Progenitor cell of endocrine pancreas (in vitro differentiated cells): ENCODE measurements around the gene USP43. TPM values are rescaled to one million over a fixed set of nuclear protein-coding genes. Genes with fewer than 3 reads are reported as not detected.
A peak's percentile ranks its signal among the peaks of the same experiment; 100 is the strongest.
"Not testable (repeated sequence)": the region's sequence is repeated elsewhere in the genome, so short reads cannot be mapped to it uniquely, and the experiment has no call there.

Experiments used
- DNase-seq: peaks from one replicate; pipeline ENCODE4 v3.0.0; 2021; ENCODE audit warnings: low spot score; ENCODE audit not compliant: unreplicated experiment
- H3K27ac Mint-ChIP-seq: 2 replicates; pipeline ENCODE4 v1.8.0; 2021; ENCODE audit warnings: mild to moderate bottlenecking, moderate library complexity, mixed read lengths
- H3K27me3 Mint-ChIP-seq: 2 replicates; pipeline ENCODE4 v1.8.0; 2021; ENCODE audit warnings: mixed read lengths
- H3K36me3 Mint-ChIP-seq: 2 replicates; pipeline ENCODE4 v1.8.0; 2022; ENCODE audit warnings: mixed read lengths; ENCODE audit not compliant: insufficient read depth
- H3K4me1 Mint-ChIP-seq: 2 replicates; pipeline ENCODE4 v1.8.0; 2021; ENCODE audit warnings: low read depth, mixed read lengths
- H3K4me3 Mint-ChIP-seq: 2 replicates; pipeline ENCODE4 v1.8.0; 2021; ENCODE audit warnings: low read depth, mild to moderate bottlenecking, moderate library complexity, mixed read lengths
- H3K9me3 Mint-ChIP-seq: 2 replicates; pipeline ENCODE4 v1.8.0; 2021; ENCODE audit warnings: low read depth, mixed read lengths
- CTCF ChIP-seq: fragments of 200-600 bp; sonication (generic); IDR thresholded peaks from one replicate; pipeline ENCODE4 v1.5.0; 2021; ENCODE audit warnings: antibody characterized with exemption, mild to moderate bottlenecking; ENCODE audit not compliant: unreplicated experiment
- total RNA-seq: library from RNA; stranded (reverse); gene quantifications from 2 replicates; pipeline ENCODE4 v1.2.1, GENCODE V29; 2021

USP43 gene
- total RNA-seq, 1 donor from 2014 or later, result 9.7 TPM

- Mint-ChIP-seq H3K36me3 (no peaks in the 10 kb centered on the region), H3K27me3 (no peaks in the 10 kb centered on the region), H3K9me3 (no peaks in the 10 kb centered on the region), H3K4me3 (peak overlapping the region; percentile 87), H3K27ac (peak overlapping the region; percentile 96), H3K4me1 (peaks cover 29% of the 10 kb centered on the region)
- no peak for DNase-seq
- TF ChIP-seq CTCF, result no peak
These were observed 1.7 kb downstream of the USP43 start for GRCh38 chr17:9647014-9647413.

GRCh38 chr17:9648521-9649110, 3.3 kb downstream of the USP43 start:
- DNase-seq, result no peak
- no peaks in the 10 kb centered on the region for H3K36me3 Mint-ChIP-seq
- H3K27me3 Mint-ChIP-seq, result no peaks in the 10 kb centered on the region
- no peaks in the 10 kb centered on the region for H3K9me3 Mint-ChIP-seq
- TF ChIP-seq CTCF, result no peak
- H3K27ac Mint-ChIP-seq, result peak overlapping the region; percentile 79
- H3K4me1 Mint-ChIP-seq, result peaks cover 29% of the 10 kb centered on the region
- peak overlapping the region; percentile 7 for H3K4me3 Mint-ChIP-seq

GRCh38 chr17:9658593-9659211, 13.4 kb downstream of the USP43 start:
- no peak overlapping the region for H3K4me3 Mint-ChIP-seq
- no peaks in the 10 kb centered on the region for H3K27me3 Mint-ChIP-seq
- H3K9me3 Mint-ChIP-seq, result no peaks in the 10 kb centered on the region
- no peaks in the 10 kb centered on the region for H3K4me1 Mint-ChIP-seq
- no peak for DNase-seq
- H3K36me3 Mint-ChIP-seq, result peaks cover 32% of the 10 kb centered on the region
- no peak for TF ChIP-seq CTCF
- no peak overlapping the region for H3K27ac Mint-ChIP-seq

GRCh38 chr17:9661027-9661426, 15.7 kb downstream of the USP43 start:
- no peaks in the 10 kb centered on the region for H3K4me1 Mint-ChIP-seq
- peaks cover 12% of the 10 kb centered on the region for H3K9me3 Mint-ChIP-seq
- H3K4me3 Mint-ChIP-seq, result no peak overlapping the region
- peaks cover 49% of the 10 kb centered on the region for H3K36me3 Mint-ChIP-seq
- no peaks in the 10 kb centered on the region for H3K27me3 Mint-ChIP-seq
- DNase-seq, result no peak
- H3K27ac Mint-ChIP-seq, result no peak overlapping the region
- TF ChIP-seq CTCF, result no peak

DNA sequence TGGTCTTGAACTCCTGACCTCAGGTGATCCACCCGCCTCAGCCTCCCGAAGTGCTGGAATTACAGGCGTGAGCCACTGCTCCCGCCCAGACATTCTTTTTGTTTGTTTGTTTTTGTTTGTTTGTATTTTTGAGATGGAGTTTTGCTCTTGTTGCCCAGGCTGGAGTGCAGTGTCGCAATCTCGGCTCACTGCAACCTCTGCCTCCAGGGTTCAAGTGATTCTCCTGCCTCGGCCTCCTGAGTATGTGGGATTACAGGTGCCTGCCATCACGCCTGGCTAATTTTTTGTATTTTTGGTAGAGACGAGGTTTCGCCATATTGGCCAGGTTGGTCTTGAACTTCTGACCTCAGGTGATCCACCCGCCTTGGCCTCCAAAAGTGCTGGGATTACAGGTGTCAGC, 18.2 kb downstream of the USP43 start:
- H3K4me3 Mint-ChIP-seq, H3K4me1 Mint-ChIP-seq, H3K27me3 Mint-ChIP-seq, DNase-seq, H3K27ac Mint-ChIP-seq: not testable (repeated sequence)
- peaks cover 12% of the 10 kb centered on the region for H3K9me3 Mint-ChIP-seq
- peaks cover 40% of the 10 kb centered on the region for H3K36me3 Mint-ChIP-seq
